HEK293T (cell line): ENCODE measurements around the gene OR52M1.

Experiments
- ELF4 ChIP-seq: fragments of 450-650 bp; IDR thresholded peaks from 2 replicates; pipeline ENCODE4 v1.6.1; 2017; ENCODE audit warnings: antibody characterized with exemption
- FOXK2 ChIP-seq: fragments of 450-650 bp; IDR thresholded peaks from 2 replicates; pipeline ENCODE4 v1.6.1; 2016; ENCODE audit warnings: mild to moderate bottlenecking
- NFRKB ChIP-seq: fragments of 450-650 bp; IDR thresholded peaks from 2 replicates; pipeline ENCODE4 v1.6.1; 2016; ENCODE audit warnings: mild to moderate bottlenecking, moderate library complexity
- SUZ12 ChIP-seq: fragments of 450-650 bp; IDR thresholded peaks from 2 replicates; pipeline ENCODE4 v1.6.1; 2016; ENCODE audit warnings: mild to moderate bottlenecking
- TF ChIP-seq, protein P1 (sequence below): fragments of 450-650 bp; IDR thresholded peaks from 2 replicates; pipeline ENCODE4 v1.6.1; 2016

DNA sequence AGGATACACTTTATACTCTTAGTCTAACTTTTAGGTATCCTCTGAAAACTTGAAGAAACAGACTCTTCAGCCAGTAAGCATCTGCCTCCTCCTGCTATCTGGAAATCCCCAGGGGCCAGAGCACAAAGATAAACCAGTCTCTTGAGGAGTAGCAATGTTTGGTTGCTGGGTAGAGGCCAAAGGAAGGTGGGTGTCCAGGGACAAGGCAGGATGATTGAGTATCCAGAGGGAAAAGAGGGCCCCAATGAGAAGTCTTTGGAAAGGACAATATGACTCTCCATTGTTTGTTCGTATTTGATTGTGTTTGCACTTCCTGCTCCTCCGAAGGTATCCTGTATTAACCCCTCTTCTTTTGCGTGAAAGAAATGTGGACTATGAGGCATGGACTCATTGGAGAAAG, 44.0 kb downstream of the OR52M1 start:
- TF ChIP-seq SUZ12 (no peak), FOXK2 (no peak), ELF4 (no peak), NFRKB (no peak)
- TF ChIP-seq, protein P1, sequence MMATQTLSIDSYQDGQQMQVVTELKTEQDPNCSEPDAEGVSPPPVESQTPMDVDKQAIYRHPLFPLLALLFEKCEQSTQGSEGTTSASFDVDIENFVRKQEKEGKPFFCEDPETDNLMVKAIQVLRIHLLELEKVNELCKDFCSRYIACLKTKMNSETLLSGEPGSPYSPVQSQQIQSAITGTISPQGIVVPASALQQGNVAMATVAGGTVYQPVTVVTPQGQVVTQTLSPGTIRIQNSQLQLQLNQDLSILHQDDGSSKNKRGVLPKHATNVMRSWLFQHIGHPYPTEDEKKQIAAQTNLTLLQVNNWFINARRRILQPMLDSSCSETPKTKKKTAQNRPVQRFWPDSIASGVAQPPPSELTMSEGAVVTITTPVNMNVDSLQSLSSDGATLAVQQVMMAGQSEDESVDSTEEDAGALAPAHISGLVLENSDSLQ, result no peak
